Middle frontal gyrus (tissue), 1 donor: Measurements from ENCODE around the gene LAIR2.

Experiments
- DNase-seq: peaks from one replicate; pipeline ENCODE4 v3.0.0-alpha.2; 2015; ENCODE audit warnings: low spot score; ENCODE audit errors: extremely low spot score

The LAIR2 gene, protein sequence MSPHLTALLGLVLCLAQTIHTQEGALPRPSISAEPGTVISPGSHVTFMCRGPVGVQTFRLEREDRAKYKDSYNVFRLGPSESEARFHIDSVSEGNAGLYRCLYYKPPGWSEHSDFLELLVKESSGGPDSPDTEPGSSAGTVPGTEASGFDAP

DNA sequence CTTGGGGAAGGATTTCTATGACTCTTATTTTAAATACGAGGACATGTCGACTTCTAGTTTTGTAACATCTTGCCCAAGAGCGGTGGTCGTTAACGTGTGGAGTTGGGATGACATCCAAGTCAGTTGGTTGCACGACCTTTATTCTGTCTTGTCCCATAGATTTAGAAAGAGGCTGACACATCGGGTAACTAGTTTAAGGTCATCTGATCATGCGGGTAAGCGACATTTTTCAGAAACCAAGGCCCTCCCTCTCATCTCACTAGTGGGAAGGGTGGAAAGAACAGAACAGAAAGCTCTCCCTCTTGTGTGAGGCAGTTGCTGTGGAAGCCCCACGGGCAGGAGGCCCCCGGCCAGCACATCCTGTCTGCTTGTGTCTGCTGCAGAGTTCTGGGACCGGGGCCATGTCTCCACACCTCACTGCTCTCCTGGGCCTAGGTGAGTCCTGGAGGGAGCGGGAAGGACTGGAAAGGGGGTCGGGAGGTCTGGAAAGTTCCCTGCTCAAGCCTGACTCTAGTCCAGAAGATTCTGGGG, at the start of gene LAIR2:
Gene LAIR2, plus strand, starts transcription at position 314 of the 531 bp plus-strand sequence. Its CDS starts 88 bp downstream, at position 402.
- DNase-seq: no peak

DNA sequence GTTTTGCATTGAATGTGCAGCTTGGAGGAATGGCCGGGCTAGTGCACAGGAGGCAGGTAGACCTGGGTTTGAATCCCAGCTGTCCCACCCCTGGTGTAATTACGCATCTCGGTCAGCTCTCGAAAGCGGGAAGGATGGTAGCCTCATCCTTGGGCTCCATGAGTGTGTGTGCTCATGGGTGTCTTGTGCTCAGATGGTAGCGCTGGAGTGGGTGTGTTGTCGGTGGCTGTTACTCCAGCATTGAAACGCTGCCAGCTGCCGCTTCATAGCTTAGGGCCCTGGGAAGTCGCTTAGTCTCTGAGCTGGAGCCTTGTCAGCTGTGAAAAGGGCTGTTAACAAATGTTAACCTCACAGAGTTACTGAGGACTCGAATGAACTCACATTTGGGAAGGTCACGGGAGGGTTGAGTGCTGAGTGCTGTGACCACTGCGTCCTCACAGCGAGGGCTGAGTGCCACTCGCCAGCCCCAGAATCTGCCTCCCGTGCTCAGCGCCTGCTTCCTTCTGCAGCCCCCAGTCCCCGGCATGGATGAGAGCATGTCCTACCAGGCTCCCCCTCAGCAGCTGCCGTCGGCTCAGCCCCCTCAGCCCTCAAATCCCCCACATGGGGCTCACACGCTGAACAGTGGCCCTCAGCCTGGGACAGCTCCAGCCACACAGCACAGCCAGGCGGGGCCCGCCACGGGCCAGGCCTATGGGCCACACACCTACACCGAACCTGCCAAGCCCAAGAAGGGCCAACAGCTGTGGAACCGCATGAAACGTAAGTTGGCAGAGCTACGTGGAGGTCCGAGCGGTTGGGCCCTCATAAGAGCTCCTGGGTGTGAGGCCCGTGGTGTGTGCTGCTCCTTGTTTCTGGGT, 48.5 kb upstream of the LAIR2 start:
- DNase-seq: no peak

DNA sequence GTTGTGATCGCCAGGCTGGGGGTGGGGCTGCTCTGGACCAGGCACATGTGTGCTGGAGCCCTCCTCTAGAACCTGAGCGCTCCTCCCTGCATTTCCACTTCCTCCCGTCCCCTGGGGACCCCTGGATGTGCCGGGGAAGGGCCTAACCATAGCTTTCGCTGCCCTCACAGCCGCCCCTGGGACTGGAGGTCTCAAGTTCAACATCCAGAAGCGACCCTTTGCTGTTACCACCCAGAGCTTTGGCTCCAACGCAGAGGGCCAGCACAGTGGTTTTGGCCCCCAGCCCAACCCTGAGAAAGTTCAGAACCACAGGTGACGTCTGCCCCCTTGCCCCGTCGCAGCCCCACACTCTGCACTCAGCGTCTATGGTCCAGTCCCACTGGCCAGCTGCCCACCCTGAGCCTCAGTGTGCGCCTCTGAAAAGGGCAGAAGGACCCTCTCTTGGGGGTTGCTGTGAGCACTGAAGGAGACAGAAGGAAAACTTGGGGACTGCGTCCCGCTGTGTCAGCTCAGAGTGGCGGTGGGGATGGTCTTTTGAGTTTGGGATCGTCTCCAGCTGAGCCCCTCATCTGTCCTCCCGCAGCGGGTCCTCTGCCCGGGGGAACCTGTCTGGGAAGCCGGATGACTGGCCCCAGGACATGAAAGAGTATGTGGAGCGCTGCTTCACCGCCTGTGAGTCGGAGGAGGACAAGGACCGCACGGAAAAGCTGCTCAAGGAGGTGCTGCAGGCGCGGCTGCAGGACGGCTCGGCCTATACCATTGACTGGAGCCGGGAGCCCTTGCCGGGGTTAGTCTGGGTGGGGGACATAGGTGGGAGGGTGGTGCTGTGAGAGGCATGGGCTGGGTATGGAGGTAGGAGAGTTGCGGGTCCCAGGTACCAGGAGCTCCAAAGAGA, 47.6 kb upstream of the LAIR2 start:
- DNase-seq: no peak

DNA sequence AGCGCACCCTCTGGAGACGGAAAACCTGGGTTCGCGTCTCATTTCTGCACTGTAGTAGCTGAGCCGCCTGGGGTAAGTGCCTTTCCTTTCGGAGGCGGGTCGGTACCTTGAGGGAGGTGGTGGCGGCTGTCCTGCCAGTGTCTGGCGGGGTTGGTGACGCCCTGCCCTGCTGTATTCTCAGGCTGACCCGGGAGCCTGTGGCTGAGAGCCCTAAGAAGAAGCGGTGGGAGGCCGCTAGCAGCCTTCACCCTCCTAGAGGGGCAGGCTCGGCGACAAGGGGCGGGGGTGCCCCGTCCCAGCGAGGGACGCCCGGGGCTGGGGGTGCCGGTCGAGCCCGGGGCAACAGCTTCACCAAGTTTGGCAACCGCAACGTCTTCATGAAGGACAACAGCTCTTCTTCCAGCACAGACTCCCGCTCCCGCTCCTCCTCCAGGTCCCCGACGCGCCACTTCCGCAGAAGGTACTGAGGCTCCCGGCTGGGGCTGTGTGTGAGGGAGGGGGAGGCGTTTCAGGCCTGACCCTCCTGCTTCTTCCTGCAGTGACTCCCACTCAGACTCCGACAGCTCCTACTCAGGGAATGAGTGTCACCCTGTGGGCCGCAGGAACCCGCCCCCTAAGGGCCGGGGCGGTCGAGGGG, 46.7 kb upstream of the LAIR2 start:
- DNase-seq: no peak

DNA sequence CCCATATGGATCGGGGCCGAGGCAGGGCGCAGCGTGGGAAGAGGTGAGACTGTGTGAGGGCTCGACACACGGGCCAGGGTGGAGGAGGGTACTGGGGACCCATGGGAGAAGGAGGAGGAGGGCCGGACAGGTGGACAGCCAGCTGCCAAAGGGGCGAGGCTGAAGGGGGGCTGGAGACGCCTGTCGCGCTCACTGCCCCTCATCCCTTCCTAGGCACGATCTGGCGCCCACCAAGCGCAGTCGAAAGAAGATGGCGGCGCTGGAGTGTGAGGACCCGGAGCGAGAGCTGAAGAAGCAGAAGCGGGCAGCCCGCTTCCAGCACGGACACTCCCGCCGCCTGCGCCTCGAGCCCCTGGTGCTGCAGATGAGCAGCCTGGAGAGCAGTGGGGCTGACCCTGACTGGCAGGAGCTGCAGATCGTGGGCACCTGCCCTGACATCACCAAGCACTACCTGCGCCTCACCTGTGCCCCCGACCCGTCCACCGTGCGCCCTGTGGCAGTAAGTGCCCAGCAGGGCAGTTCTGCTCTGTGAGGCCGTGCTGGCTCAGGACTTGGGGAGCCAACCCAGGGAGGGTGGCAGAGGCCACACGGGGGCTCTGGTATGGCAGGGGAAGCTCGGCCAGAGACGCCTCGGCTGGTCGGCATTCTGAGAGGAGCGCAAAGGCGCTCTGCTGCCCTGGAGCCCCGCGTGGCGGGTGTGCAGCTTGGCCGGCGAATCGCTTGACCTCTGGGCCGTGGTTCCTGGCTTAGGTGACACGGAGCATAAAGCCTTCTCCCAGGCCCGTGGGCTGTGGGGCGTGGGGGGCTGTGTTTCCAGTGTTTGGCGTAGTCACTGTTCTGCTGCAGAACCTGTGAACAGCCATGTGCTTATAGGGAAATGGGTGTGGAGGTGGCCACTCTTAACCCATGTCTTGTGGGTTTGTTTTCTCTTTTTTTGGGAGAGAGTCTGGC, 45.9 kb upstream of the LAIR2 start:
- no peak for DNase-seq

DNA sequence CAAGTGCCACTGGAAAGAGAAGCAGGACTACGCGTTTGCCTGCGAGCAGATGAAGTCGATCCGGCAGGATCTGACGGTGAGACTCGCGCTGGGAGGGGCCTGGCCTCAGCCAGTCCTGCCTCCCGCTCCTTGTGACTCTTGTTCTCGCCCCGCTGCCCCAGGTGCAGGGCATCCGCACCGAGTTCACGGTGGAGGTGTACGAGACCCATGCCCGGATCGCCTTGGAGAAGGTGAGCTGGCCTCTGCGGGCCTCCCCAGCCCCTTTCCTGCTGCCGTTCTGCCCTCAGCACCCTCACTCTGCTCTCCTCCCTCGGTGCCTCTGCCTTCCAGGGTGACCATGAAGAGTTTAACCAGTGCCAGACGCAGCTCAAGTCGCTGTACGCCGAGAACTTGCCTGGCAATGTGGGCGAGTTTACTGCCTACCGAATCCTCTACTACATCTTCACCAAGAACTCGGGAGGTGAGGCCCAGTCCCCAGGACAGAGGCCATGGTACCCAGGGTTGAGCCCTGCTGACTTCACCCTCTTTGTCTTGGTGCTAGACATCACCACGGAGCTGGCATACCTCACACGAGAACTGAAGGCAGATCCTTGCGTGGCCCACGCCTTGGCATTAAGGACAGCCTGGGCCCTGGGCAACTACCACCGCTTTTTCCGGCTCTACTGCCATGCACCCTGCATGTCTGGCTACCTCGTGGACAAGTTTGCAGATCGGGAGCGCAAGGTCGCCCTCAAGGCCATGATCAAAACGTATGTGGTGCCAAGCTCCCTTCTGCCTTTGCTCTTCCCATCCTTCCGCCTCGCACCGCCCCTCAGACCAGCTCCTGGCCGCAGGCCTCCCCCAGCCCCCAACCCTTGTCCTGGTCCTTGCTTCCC, 44.6 kb upstream of the LAIR2 start:
- no peak for DNase-seq

DNA sequence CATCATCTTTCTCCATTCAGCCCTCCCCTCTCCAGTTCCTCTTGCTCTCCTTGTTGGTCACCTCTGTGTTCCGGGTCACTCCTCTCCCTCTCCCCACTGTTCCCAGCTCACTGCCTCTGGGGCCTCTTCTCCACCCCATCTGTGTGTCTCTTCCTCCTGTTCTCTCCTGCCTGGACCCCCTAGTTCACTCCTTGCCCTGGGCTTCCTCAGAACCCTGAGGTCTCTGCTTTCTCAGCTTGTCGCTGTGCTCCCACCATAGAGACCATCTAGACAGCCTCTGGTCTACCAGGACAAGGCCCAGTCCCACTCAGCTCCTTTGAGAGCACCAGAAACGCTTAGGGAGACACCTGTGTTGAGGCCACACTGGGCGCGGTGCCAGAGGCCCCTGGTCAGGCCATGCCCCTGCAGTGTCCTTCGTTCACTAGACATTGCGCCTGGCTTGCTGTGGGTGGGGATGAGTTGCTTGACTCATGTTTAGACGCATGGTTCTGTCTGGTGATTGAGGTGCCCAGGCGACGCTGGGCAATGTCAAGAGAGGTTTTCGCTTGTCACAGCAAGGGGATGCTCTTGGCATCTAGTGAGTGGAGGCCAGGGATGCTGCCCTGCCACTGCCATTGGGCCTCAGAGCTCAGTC, 43.9 kb upstream of the LAIR2 start:
- DNase-seq: no peak

DNA sequence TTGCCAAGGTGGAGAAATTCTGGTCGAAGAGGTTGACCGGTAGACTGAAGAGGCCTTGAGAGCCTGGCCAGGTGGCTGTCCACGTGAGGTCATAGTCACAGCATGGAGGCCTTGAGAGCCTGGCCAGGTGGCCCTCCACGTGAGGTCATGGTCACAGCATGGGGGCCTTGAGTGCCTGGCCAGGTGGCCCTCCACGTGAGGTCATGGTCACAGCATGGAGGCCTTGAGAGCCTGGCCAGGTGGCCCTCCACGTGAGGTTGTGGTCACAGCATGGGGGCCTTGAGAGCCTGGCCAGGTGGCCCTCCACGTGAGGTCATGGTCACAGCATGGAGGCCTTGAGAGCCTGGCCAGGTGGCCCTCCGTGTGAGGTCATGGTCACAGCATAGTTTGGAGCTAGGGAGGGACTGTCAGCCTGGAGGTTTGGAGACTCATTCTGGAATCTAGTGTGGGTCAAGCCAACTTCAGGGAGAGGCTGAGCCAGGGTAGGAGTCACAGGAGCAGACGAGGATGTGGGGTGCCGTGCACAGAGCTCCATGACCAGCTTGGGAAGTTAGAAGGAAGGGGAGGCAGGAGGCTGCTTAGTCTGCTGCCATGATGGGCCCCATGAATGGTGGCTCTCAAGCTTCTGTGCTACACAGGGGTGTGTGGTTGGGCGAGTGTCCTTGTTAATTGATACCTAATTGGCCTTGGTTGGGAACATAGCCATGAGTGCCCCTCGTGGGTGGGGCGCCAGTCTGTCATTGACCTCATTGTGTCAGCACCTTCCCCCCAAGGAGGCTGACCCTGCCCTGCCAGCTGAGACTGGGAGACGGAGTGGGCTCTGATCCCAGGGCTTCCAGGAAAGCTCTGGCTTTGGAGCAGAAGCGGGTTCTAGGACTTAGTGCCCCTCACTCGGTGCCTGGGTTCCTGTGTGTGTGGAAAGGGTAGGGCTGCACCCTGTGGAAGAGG, 43.1 kb upstream of the LAIR2 start:
- no peak for DNase-seq

DNA sequence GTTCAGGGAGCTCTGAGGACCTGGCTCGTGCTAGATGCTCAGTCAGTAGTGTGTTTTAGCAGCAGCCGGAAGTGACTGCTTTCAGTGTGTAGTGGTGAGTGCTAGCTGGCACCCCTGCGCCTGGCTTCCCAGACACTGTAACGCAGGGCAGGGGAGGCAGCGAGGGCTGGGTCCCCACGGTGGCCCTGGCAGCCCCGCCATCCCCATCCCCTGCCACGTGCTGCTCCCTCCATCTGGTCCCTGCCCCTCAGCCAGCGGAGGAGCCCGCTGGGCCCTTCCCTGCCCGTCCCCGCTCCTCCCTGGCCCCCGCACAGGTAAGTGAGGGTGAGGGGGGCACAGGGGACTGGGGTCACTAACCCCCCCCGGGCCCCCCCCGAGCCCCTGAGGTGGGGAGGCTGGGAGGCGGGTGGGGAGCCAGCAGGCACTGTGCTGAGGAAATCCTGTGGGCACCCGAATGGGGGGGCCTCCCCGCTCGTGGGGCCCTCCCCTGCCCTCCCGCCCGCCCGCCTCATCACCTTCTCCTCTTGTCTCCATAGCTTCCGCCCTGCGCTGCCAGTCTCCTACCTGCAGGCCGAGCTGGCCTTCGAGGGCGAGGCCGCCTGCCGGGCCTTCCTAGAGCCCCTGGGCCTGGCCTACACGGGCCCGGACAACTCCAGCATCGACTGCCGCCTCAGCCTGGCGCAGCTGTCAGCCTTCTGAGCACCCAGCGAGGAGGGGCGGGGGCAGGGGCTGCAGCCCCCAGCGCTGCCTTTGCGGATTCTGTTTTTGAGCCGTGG, 42.2 kb upstream of the LAIR2 start:
- DNase-seq: no peak

DNA sequence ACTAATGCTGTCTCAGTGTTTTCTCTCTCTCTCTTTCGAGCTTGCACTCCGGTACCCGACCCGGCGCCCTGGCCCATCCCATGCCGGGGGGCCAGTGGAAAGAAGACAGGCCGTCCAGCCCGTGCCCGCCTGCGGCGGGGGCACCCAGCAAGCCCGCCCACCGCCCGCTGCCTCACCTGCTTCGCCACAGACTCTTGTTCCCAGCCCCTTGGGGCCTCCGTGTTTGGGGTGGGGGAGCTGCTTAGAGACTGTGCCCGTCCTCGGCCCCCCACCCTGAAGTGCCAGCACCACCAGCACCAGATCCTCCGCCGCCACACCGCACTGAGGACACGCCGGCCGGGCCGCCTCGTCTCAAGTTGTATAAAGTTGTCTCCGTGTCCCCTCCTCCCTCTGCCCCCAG, 41.4 kb upstream of the LAIR2 start:
- DNase-seq: no peak

DNA sequence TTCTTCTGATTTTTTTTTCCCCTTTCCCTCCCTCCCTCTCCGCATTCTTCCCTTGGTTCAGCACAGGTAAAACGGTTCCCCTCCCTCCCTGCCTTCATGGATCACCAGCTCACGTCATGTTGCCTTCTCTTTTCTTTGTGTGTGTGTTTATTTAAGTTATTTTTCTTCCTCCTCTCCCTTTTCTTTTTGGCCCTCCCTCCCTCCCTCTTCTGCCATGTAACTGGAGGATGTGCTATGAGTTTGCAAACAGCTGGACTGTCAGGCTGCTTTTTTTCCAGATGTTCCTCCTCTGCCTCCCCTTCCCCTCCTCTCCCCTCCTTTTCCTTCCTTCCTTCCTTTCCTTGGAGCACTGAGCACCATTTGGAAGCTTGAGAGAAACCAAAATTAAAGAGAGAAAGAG, 41.0 kb upstream of the LAIR2 start:
- no peak for DNase-seq

DNA sequence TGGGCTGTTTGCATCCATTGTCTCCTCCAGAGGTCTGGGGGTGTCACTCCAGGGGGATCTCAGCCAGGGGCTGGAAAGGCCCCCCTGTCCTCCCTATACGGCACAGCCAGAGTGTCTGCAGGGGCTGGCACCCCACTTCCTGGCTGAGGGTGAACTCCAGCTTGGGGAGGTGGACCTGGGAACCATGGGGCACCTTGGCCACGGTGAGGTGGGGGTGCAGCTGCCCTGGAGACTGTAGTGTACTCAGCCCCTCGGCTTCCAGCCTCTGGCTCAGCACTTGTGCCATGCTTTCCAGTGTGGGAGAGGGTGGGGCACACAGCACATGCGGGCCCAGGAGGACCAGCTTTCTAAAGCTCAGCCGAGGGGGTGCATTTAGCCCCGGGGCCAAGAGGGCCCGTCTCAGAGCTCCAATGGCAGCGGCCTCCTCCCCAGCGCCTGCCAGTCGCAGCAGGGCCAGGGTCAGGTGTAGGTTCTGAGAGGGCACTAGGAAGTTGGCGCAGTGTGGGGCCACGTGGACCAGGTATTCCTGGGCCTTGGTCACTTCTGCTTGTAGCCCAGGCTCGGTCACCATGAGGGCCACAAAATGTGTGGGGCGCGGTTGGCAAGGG, 40.5 kb upstream of the LAIR2 start:
- no peak for DNase-seq

DNA sequence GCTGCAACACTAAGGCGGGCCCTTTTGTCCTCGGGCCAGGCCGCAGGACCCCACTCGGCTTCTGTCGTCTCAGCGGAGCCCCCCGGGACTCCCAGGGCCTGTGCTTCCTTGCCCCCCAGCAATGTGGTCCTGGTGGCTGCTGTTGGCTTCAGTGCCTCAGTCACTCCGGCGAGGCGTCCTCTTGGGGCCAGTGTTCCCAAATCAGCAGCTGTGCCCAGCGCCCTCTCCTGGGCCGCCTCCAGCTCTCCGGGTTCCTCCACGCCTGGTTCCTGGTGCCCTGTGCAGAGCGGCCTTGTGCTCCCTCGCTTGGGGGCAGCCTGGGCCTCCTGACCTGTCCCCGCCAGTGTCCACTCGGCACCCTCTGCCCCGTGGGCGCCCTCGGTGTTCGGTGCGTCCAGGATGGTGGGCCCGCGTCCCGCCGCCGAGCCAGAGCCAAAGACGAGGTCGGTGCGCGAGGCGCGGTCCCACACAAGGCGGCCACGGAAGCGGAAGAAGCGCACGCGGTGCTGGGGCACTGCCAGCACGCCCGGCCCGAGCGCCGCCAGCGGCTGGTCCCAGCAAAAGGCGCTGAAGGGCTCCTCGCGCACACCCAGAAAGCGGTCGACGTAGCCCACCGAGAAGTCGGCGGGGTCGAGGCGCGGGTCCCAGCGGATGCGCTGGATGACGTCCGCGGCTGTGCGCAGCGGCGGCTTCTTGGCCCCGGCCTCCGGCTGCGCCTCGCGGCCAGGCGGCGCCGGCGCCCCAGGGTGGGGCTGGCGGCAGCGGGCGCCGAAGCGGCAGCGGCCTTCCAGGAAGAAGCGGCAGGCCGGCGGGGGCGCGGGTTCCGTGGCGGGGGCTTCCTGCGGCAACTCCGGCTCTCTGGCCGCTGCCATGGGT, 39.7 kb upstream of the LAIR2 start:
- DNase-seq: no peak

DNA sequence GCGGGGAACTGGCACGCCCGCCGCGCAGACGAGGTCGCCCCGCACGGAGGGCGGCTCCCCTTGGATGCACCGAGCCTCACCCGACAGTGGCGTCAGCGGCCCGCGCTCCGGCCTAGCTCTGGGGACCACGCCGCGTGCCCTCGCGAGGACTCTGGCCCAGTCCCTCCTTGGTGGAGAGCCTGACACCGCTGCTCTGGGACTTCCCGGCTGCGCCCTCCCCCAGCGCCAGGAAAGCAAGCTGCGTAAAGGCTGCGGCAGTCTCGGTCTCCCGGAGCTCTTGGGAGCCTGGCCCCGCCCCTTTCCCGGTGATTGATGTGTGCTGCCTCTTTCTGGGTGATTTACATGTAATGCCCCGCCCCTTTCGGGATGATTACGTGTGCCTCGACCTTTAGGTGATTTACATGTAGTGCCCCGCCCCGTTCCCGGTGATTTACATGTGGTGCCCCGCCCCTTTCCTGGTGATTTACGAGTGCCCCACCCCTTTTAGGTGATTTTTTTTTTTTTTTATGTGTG, 39.0 kb upstream of the LAIR2 start, which contains the start of gene LENG9:
Gene LENG9, minus strand, starts transcription at position 248 of the 513 bp plus-strand sequence. CDS start 252 bp downstream, outside the sequence.
- peak; percentile 85 for DNase-seq

DNA sequence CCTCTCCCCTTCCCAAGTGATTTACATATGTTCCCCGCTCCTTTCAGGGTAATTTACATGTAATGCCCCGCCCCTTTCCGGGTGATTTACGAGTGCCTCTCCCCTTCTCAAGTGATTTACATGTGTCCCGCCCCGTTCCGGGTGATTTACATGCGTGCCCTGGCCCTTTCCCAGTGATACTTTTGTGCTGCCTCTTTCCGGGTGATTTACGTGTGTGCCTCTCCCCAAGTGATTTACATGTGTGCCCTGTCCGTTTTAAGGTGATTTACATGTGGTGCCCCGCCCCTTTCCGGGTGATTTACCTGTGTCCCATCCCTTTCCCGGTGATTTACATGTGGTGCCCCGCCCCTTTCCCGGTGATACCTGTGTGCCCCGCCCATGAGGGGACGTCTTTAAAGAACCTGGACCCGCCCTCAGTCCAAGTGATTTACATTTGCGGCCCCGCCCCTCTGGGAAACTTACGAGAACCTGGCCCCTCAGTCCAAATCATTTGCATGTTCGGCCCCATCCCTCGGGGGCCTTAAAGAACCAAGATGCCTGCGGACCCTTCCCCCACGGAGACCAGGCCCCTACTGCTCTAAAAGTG, 38.5 kb upstream of the LAIR2 start:
- no peak for DNase-seq
